GM06990 (cell line): ENCODE measurements around the gene TUG1.

Source experiments
- DNase-seq: peaks from one replicate; pipeline ENCODE4 v3.0.0-alpha.2; 2011; ENCODE audit not compliant: insufficient read length; ENCODE audit errors: extremely low read depth
- H3K27me3 ChIP-seq: replicated peaks from 2 replicates; pipeline ENCODE4 v1.6.0; 2011; ENCODE audit warnings: low read length; ENCODE audit not compliant: control insufficient read depth, insufficient read depth
- H3K36me3 ChIP-seq: 2 replicates; pipeline ENCODE4 v1.5.1; 2011; ENCODE audit warnings: low read length; ENCODE audit not compliant: control insufficient read depth, insufficient read depth
- H3K4me3 ChIP-seq: replicated peaks from 2 replicates; pipeline ENCODE4 v1.5.1; 2011; ENCODE audit warnings: low read depth, mild to moderate bottlenecking, control low read depth, low read length
- CTCF ChIP-seq: IDR thresholded peaks from 2 replicates; pipeline ENCODE4 v1.5.1; 2011; ENCODE audit warnings: low read length, control low read depth, mild to moderate bottlenecking, inconsistent platforms; ENCODE audit not compliant: insufficient read depth, poor library complexity, severe bottlenecking

The TUG1 gene

GRCh38 chr22:30941363-30941740 lies 27.7 kb upstream of the TUG1 start:
- TF ChIP-seq CTCF, result no peak
- Histone ChIP-seq H3K27me3 (no peaks in the 10 kb centered on the region), H3K36me3 (peaks cover 33% of the 10 kb centered on the region), H3K4me3 (no peak overlapping the region)
- no peak for DNase-seq

- Histone ChIP-seq H3K36me3 (peaks cover 28% of the 10 kb centered on the region), H3K27me3 (no peaks in the 10 kb centered on the region), H3K4me3 (no peak overlapping the region)
- no peak for DNase-seq
- TF ChIP-seq CTCF, result no peak
Observed at GRCh38 chr22:30943368-30943767, 25.7 kb upstream of the TUG1 start.

GRCh38 chr22:30944986-30945385 lies 24.1 kb upstream of the TUG1 start:
- no peak for DNase-seq
- Histone ChIP-seq H3K4me3 (no peak overlapping the region), H3K36me3 (peaks cover 25% of the 10 kb centered on the region), H3K27me3 (no peaks in the 10 kb centered on the region)
- TF ChIP-seq CTCF, result no peak

GRCh38 chr22:30945653-30946052 lies 23.4 kb upstream of the TUG1 start:
- H3K36me3 ChIP-seq, result peaks cover 20% of the 10 kb centered on the region
- no peaks in the 10 kb centered on the region for H3K27me3 ChIP-seq
- DNase-seq, result no peak
- TF ChIP-seq CTCF, result no peak
- no peak overlapping the region for H3K4me3 ChIP-seq

GRCh38 chr22:30946354-30946753 lies 22.7 kb upstream of the TUG1 start:
- no peak for TF ChIP-seq CTCF
- peaks cover 17% of the 10 kb centered on the region for H3K36me3 ChIP-seq
- no peak for DNase-seq
- no peak overlapping the region for H3K4me3 ChIP-seq
- no peaks in the 10 kb centered on the region for H3K27me3 ChIP-seq

GRCh38 chr22:30947173-30947815 lies 21.8 kb upstream of the TUG1 start:
- no peak for DNase-seq
- TF ChIP-seq CTCF, result no peak
- Histone ChIP-seq H3K36me3 (peaks cover 11% of the 10 kb centered on the region), H3K4me3 (no peak overlapping the region), H3K27me3 (no peaks in the 10 kb centered on the region)
